GM23248 (cell line): ENCODE data around the gene KCNK5.

Experiments used
- EZH2 ChIP-seq: fragments of 200-600 bp; sonication (generic); IDR thresholded peaks from 2 replicates; pipeline ENCODE4 v1.6.1; 2018; ENCODE audit warnings: antibody characterized with exemption, mild to moderate bottlenecking; ENCODE audit not compliant: insufficient read depth, poor library complexity, severe bottlenecking
- EZH2phosphoT487 ChIP-seq: fragments of 200-600 bp; sonication (generic); IDR thresholded peaks from 2 replicates; pipeline ENCODE4 v1.6.1; 2018; ENCODE audit warnings: antibody characterized with exemption, moderate library complexity, mild to moderate bottlenecking, low read depth; ENCODE audit not compliant: insufficient read depth

GRCh38 chr6:39247667-39248194 is 18.5 kb upstream of the KCNK5 start:
- no peak for TF ChIP-seq EZH2
- no peak for TF ChIP-seq EZH2phosphoT487
